HL-60 (cell line): ENCODE measurements around the gene KRT74.

Experiments used
- DNase-seq, 2 experiments: peaks; one replicate each; pipeline ENCODE4 v3.0.0-alpha.2; 2010 to 2020; ENCODE audit warnings: low read depth in 1 of 2, low spot score in 1 of 2
- H3K27ac ChIP-seq: fragments of 250-450 bp; sonication (Bioruptor Pico); replicated peaks from 2 replicates; pipeline ENCODE4 v1.5.1; 2020; ENCODE audit warnings: mild to moderate bottlenecking, moderate library complexity
- H3K27me3 ChIP-seq: fragments of 250-450 bp; sonication (Bioruptor Pico); 2 replicates; pipeline ENCODE4 v1.5.1; 2021; ENCODE audit warnings: mild to moderate bottlenecking, moderate library complexity; ENCODE audit not compliant: insufficient read depth, poor library complexity, severe bottlenecking
- H3K4me3 ChIP-seq: replicated peaks from 2 replicates; pipeline ENCODE4 v1.5.1; 2011; ENCODE audit warnings: mild to moderate bottlenecking, control low read depth, low read length; ENCODE audit not compliant: insufficient read depth
- GABPA ChIP-seq: IDR thresholded peaks from 2 replicates; pipeline ENCODE4 v1.6.1; 2012; ENCODE audit warnings: low read depth
- POLR2AphosphoS5 ChIP-seq: IDR thresholded peaks from 2 replicates; pipeline ENCODE4 v1.6.1; 2012; ENCODE audit warnings: low read depth
- SPI1 ChIP-seq: IDR thresholded peaks from 2 replicates; pipeline ENCODE4 v1.6.1; 2012; ENCODE audit warnings: low read depth, mild to moderate bottlenecking, borderline replicate concordance
- TF ChIP-seq, protein P1 (sequence below): IDR thresholded peaks from 2 replicates; pipeline ENCODE4 v1.6.1; 2012; ENCODE audit warnings: low read depth; ENCODE audit not compliant: insufficient replicate concordance
- TF ChIP-seq, protein P2 (sequence below): IDR thresholded peaks from one replicate; pipeline ENCODE4 v1.5.1; 2011; ENCODE audit warnings: low read length, control low read depth, inconsistent platforms; ENCODE audit not compliant: insufficient read depth

KRT74 gene

DNA sequence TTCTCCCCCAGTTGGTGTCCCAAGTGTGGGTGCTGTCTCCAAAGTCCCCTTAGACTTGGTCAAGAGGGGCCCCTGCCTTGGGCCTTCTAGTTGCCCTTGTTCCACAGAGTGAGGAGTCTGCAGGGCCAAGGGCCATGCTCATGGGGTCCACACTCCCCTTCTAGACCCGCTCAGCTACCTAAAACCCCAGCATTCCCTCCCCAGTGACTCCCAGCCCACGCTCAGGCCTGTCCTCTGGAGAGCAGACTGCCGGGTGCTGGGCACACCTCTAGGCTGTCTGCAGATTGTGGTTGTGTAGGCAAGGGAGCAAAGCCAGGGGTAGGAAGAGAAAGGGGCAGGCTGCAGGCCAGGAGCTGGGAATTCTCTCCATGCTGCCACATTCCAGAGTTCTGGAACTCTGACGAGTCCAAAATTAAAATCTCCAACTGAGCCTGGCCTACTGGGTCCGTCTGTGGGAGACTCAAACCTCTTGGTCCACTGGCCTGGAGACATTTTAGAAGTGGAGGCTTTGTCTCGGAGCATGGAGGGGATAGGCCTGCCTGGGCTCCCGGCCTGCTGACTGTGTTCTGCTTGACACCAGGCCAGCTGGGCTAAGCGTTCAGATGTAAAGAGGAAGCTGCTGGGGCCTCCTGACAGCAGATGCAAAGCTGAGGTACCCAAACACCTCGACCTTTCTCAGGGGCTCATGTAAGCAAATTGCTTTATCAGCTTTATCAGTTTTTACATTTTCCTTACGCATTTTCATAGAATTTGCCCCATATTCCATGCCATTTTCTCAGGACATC, 39.8 kb downstream of the KRT74 start:
- no peaks in the 10 kb centered on the region for H3K27me3 ChIP-seq
- DNase-seq, result no peak
- H3K4me3 ChIP-seq, result no peak overlapping the region
- no peak overlapping the region for H3K27ac ChIP-seq
- TF ChIP-seq GABPA (no peak), POLR2AphosphoS5 (no peak), SPI1 (no peak)
- TF ChIP-seq, protein P1, sequence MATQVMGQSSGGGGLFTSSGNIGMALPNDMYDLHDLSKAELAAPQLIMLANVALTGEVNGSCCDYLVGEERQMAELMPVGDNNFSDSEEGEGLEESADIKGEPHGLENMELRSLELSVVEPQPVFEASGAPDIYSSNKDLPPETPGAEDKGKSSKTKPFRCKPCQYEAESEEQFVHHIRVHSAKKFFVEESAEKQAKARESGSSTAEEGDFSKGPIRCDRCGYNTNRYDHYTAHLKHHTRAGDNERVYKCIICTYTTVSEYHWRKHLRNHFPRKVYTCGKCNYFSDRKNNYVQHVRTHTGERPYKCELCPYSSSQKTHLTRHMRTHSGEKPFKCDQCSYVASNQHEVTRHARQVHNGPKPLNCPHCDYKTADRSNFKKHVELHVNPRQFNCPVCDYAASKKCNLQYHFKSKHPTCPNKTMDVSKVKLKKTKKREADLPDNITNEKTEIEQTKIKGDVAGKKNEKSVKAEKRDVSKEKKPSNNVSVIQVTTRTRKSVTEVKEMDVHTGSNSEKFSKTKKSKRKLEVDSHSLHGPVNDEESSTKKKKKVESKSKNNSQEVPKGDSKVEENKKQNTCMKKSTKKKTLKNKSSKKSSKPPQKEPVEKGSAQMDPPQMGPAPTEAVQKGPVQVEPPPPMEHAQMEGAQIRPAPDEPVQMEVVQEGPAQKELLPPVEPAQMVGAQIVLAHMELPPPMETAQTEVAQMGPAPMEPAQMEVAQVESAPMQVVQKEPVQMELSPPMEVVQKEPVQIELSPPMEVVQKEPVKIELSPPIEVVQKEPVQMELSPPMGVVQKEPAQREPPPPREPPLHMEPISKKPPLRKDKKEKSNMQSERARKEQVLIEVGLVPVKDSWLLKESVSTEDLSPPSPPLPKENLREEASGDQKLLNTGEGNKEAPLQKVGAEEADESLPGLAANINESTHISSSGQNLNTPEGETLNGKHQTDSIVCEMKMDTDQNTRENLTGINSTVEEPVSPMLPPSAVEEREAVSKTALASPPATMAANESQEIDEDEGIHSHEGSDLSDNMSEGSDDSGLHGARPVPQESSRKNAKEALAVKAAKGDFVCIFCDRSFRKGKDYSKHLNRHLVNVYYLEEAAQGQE, result no peak
- TF ChIP-seq, protein P2, sequence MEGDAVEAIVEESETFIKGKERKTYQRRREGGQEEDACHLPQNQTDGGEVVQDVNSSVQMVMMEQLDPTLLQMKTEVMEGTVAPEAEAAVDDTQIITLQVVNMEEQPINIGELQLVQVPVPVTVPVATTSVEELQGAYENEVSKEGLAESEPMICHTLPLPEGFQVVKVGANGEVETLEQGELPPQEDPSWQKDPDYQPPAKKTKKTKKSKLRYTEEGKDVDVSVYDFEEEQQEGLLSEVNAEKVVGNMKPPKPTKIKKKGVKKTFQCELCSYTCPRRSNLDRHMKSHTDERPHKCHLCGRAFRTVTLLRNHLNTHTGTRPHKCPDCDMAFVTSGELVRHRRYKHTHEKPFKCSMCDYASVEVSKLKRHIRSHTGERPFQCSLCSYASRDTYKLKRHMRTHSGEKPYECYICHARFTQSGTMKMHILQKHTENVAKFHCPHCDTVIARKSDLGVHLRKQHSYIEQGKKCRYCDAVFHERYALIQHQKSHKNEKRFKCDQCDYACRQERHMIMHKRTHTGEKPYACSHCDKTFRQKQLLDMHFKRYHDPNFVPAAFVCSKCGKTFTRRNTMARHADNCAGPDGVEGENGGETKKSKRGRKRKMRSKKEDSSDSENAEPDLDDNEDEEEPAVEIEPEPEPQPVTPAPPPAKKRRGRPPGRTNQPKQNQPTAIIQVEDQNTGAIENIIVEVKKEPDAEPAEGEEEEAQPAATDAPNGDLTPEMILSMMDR, result no peak

DNA sequence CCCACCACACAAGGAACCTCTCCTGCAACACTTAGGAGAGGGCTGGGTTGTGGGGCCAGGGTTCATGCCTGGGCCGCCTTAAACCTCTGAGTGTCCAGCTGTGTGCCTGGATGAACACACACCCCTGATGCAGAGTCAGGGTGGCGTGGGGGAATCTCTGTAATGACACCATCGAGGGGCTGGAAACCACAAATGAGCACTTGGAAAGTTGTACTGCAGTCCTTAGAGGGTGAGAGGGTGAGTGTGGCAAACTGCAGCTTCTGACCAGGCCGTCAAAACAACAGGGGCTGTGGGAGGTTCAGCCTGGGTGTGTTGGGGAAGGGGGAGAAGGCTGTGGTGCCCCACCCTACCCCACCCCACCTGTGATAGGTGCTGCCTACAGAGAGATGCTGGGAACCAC, 41.0 kb downstream of the KRT74 start:
- TF ChIP-seq GABPA, result no peak
- TF ChIP-seq, protein P2, result no peak
- no peak for TF ChIP-seq SPI1
- no peak for TF ChIP-seq POLR2AphosphoS5
- TF ChIP-seq, protein P1, result no peak
- H3K4me3 ChIP-seq, result no peak overlapping the region
- H3K27ac ChIP-seq, result no peak overlapping the region
- H3K27me3 ChIP-seq, result no peaks in the 10 kb centered on the region
- no peak for DNase-seq

DNA sequence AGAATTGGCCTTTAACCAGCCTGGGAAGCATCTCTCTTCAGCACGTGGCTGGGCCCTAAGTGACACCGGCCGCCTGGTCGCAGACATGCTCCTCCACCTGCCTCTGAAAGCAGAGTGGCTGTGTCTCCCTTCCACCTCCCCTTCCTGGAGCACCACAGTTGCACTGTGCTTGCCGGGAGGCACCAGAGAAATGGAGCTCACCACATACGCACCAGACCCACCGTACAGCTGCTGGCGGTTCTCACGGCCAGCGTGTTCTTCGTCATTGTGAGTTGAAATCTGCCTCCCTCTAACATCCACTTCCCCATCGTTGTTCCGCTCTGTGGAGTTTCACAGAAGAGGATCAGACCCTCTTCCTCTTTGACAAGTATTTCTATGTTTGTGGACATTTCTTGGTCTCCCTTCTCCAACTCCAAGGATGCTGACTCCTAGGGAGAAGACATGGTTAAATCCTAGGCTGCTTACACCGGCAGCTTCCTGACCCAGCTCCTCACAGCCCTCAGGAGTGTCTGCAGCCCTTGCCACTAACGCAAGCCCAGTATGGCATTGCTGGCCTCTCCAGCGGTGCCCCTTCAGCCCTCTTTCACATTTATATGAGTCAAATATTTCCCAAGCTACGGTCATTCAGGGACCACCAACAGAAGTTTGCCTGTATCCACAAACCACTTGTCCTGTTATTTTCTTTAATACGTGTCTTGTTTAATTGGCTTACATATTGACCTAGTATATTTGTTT, 41.9 kb downstream of the KRT74 start:
- DNase-seq, result peak; percentile 30 to 50
- Histone ChIP-seq H3K27ac (no peak overlapping the region), H3K27me3 (no peaks in the 10 kb centered on the region), H3K4me3 (no peak overlapping the region)
- TF ChIP-seq SPI1 (peak; percentile 92), GABPA (no peak)
- TF ChIP-seq, protein P1, result no peak
